H1 (cell line): ENCODE data around the gene ATP2A3.

Source experiments
- BRCA1 ChIP-seq: IDR thresholded peaks from 2 replicates; pipeline ENCODE4 v1.6.1; 2012; ENCODE audit warnings: low read depth, low read length, improper control_type of control experiment
- CHD2 ChIP-seq: IDR thresholded peaks from 2 replicates; pipeline ENCODE4 v1.6.1; 2012; ENCODE audit warnings: low read length, improper control_type of control experiment
- EP300 ChIP-seq, 2 experiments: IDR thresholded peaks; 1 replicate in 1 of 2; 2 replicates in 1 of 2; pipeline ENCODE4 v1.6.1; 2011 to 2012; ENCODE audit warnings: low read depth in 2 of 2, low read length in 2 of 2, mild to moderate bottlenecking in 2 of 2, borderline replicate concordance in 1 of 2, inconsistent platforms in 1 of 2, moderate library complexity in 1 of 2
- POLR2A ChIP-seq, 2 experiments: IDR thresholded peaks; 1 replicate in 1 of 2; 2 replicates in 1 of 2; pipeline ENCODE4 v1.6.1; 2011; ENCODE audit warnings: low read depth in 2 of 2, low read length in 2 of 2, mild to moderate bottlenecking in 2 of 2; ENCODE audit errors: control extremely low read depth in 1 of 2
- RAD21 ChIP-seq, 2 experiments: IDR thresholded peaks in 1 of 2; conservative IDR thresholded peaks in 1 of 2; 2 replicates each; pipeline ENCODE4 v1.6.1; 2011; ENCODE audit warnings: low read depth in 2 of 2, low read length in 2 of 2, improper control_type of control experiment in 1 of 2, inconsistent platforms in 1 of 2, mild to moderate bottlenecking in 1 of 2, moderate library complexity in 1 of 2
- SP1 ChIP-seq: IDR thresholded peaks from 2 replicates; pipeline ENCODE4 v1.6.1; 2011; ENCODE audit warnings: low read depth, low read length
- TAF7 ChIP-seq: optimal IDR thresholded peaks from 2 replicates; pipeline ENCODE3; 2011; ENCODE audit warnings: low read depth, mild to moderate bottlenecking, inconsistent platforms, low read length, moderate library complexity, borderline replicate concordance
- TF ChIP-seq, protein P1 (sequence below): IDR thresholded peaks from 2 replicates; pipeline ENCODE4 v1.6.1; 2012; ENCODE audit warnings: low read length, inconsistent platforms
- TF ChIP-seq, protein P2 (sequence below): IDR thresholded peaks from 2 replicates; pipeline ENCODE4 v1.6.1; 2011; ENCODE audit warnings: low read depth, mild to moderate bottlenecking, low read length; ENCODE audit not compliant: insufficient read depth
- TF ChIP-seq, protein P3 (sequence below), 3 experiments: IDR thresholded peaks; 1 replicate in 2 of 3; 2 replicates in 1 of 3; pipeline versions ENCODE4 v1.5.1 to v1.6.1; 2011; ENCODE audit warnings: low read length in 3 of 3, mild to moderate bottlenecking in 3 of 3, inconsistent platforms in 2 of 3, low read depth in 1 of 3, moderate library complexity in 1 of 3; ENCODE audit not compliant: insufficient read depth in 1 of 3; ENCODE audit errors: control extremely low read depth in 1 of 3

DNA sequence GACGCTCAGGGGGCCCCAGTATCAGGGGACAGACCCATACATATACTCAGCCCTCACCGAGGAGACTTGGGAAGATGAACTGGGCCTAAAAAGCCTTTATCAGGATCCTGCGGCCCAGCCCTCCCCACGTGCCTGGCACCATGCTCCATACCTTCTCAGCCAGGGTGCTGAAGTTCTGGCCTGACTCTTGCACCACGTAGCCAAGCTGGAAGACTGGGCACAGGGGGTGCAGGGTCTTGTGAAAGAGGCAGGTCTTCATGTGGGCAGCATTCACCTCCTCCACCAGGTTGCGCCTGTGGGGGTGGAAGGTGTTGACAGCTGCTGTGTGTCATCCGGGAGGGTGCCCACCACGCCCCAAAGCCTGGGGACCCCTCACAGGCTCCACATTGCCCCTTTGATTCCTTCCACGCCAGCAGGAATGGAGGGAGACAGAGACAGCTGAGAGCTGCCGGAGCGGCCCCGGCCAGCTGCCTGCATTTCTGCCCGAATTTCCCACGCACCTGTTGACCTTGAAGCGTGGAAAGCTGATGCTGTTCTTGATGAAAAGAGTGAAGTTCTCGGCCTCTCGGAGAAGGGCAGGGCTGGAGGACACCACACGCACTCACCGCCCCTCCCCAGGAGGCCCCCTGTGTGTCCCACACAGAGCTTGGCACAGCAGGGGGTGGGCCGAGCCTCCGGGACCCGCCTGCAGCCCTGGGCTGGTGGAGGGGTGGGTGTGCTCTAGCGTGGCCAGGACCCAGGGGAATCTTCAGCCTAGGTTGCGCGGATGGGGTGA is 61.0 kb downstream of the ATP2A3 start:
- TF ChIP-seq, protein P1, sequence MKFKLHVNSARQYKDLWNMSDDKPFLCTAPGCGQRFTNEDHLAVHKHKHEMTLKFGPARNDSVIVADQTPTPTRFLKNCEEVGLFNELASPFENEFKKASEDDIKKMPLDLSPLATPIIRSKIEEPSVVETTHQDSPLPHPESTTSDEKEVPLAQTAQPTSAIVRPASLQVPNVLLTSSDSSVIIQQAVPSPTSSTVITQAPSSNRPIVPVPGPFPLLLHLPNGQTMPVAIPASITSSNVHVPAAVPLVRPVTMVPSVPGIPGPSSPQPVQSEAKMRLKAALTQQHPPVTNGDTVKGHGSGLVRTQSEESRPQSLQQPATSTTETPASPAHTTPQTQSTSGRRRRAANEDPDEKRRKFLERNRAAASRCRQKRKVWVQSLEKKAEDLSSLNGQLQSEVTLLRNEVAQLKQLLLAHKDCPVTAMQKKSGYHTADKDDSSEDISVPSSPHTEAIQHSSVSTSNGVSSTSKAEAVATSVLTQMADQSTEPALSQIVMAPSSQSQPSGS, result no peak
- TF ChIP-seq, protein P2, sequence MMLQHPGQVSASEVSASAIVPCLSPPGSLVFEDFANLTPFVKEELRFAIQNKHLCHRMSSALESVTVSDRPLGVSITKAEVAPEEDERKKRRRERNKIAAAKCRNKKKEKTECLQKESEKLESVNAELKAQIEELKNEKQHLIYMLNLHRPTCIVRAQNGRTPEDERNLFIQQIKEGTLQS, result no peak
- TF ChIP-seq BRCA1 (no peak), CHD2 (no peak), EP300 (IDR thresholded peaks at IDR 0.05; ENCODE audit: borderline replicate concordance in 1 of 2, low read depth in 2 of 2, low read length in 2 of 2) (no peak), TAF7 (no peak), POLR2A (IDR thresholded peaks at IDR 0.05; ENCODE audit: control extremely low read depth in 1 of 2, low read depth in 2 of 2, low read length in 2 of 2) (no peak), RAD21 (IDR thresholded peaks at IDR 0.05 in 1 of 2, conservative IDR thresholded peaks at IDR 0.05 in 1 of 2; ENCODE audit: low read depth in 2 of 2, low read length in 2 of 2) (no peak), SP1 (no peak)
- TF ChIP-seq, protein P3, sequence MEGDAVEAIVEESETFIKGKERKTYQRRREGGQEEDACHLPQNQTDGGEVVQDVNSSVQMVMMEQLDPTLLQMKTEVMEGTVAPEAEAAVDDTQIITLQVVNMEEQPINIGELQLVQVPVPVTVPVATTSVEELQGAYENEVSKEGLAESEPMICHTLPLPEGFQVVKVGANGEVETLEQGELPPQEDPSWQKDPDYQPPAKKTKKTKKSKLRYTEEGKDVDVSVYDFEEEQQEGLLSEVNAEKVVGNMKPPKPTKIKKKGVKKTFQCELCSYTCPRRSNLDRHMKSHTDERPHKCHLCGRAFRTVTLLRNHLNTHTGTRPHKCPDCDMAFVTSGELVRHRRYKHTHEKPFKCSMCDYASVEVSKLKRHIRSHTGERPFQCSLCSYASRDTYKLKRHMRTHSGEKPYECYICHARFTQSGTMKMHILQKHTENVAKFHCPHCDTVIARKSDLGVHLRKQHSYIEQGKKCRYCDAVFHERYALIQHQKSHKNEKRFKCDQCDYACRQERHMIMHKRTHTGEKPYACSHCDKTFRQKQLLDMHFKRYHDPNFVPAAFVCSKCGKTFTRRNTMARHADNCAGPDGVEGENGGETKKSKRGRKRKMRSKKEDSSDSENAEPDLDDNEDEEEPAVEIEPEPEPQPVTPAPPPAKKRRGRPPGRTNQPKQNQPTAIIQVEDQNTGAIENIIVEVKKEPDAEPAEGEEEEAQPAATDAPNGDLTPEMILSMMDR (IDR thresholded peaks at IDR 0.05; ENCODE audit: control extremely low read depth in 1 of 3, insufficient read depth in 1 of 3, low read depth in 1 of 3, low read length in 3 of 3), result no peak
